Esophagus muscularis mucosa (tissue), 4 donors: ENCODE data around the gene IL23R. TPM values are rescaled to one million over a fixed set of nuclear protein-coding genes. Genes with fewer than 3 reads are reported as not detected.

Experiments
- DNase-seq: peaks from one replicate; pipeline ENCODE4 v3.0.0-alpha.2; 2017; ENCODE audit errors: extremely low spot score
- H3K27ac ChIP-seq, 4 donors: fragments of 200-600 bp; sonication (generic); replicated peaks in 1 of 4; 1 replicate in 3 of 4; 2 replicates in 1 of 4; pipeline ENCODE4 v1.5.1; 2016 to 2019; ENCODE audit warnings: mild to moderate bottlenecking in 1 of 4
- H3K27me3 ChIP-seq, 4 donors: fragments of 200-600 bp; sonication (generic); one replicate each; pipeline versions ENCODE4 v1.5.1 to v1.6.0; 2016 to 2019
- H3K36me3 ChIP-seq, 4 donors: fragments of 200-600 bp; sonication (generic); one replicate each; pipeline ENCODE4 v1.5.1; 2016 to 2019
- H3K4me1 ChIP-seq, 4 donors: fragments of 200-600 bp; sonication (generic); one replicate each; pipeline ENCODE4 v1.5.1; 2016 to 2019
- H3K4me3 ChIP-seq, 4 donors: fragments of 200-600 bp; sonication (generic); 1 replicate in 2 of 4; 2 replicates in 2 of 4; pipeline ENCODE4 v1.5.1; 2016 to 2019; ENCODE audit warnings: mild to moderate bottlenecking in 4 of 4, moderate library complexity in 1 of 4
- H3K9me3 ChIP-seq, 4 donors: fragments of 200-600 bp; sonication (generic); 1 replicate in 3 of 4; 2 replicates in 1 of 4; pipeline ENCODE4 v1.5.1; 2016 to 2019
- EP300 ChIP-seq: sonication (generic); formaldehyde crosslinking; IDR thresholded peaks from one replicate; pipeline ENCODE4 v1.6.1; 2017; ENCODE audit warnings: antibody characterized with exemption
- POLR2A ChIP-seq: fragments of 450-650 bp; IDR thresholded peaks from one replicate; pipeline ENCODE4 v1.6.1; 2017; ENCODE audit warnings: antibody characterized with exemption, moderate library complexity, mild to moderate bottlenecking, low read depth
- POLR2AphosphoS5 ChIP-seq, 2 donors: sonication (generic); formaldehyde crosslinking; IDR thresholded peaks; one replicate each; pipeline ENCODE4 v1.6.1; 2017; ENCODE audit warnings: antibody characterized with exemption in 2 of 2
- WGBS: methylation state at CpG from one replicate; pipeline ENCODE4 v1.1.5; 2018; 5-methylcytosine and 5-hydroxymethylcytosine counted together
- intact Hi-C: fragments of 100-400 bp; cut with DNase I; formaldehyde crosslinking; loops from one replicate; pipeline ENCODE4 v1.15.1; 2023
- total RNA-seq, 4 donors: library from RNA; depleted of rRNA; stranded (reverse); fragments of >200 nt; gene quantifications; one replicate each; pipeline versions ENCODE4 v1.1.0 to v1.2.1, GENCODE V29; 2016
- TF ChIP-seq, protein P1 (sequence below), 3 experiments: fragments of 200-600 bp in 2 of 3; fragments of 450-650 bp in 1 of 3; sonication (generic) in 2 of 3; IDR thresholded peaks; one replicate each; pipeline ENCODE4 v1.5.1; 2017 to 2019; ENCODE audit warnings: antibody characterized with exemption in 3 of 3, mild to moderate bottlenecking in 2 of 3, moderate library complexity in 1 of 3

The IL23R gene
- total RNA-seq, 4 donors from 2014 or later = not detected

DNA sequence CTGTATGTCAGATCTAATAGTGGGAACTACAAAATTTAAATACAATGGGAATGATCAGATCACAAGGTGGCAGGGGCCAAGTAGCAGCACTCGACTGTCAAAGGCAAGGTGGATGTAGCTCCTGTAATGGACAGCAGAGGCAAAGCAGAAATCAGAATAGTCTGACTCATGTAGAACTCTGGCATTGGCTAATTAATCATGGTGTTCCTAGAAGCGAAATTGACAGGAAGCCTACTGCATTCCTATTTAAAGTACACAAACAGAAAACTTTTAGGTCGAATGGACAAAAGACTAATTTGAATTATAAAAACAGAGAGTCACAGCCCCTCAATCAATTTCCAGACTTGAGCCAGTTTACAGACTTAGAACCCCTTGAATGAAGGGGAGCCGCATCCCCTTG lies 124.0 kb downstream of the IL23R start:
- TF ChIP-seq POLR2A (no peak), EP300 (no peak), POLR2AphosphoS5 (IDR thresholded peaks at IDR 0.05) (no peak)
- TF ChIP-seq, protein P1, sequence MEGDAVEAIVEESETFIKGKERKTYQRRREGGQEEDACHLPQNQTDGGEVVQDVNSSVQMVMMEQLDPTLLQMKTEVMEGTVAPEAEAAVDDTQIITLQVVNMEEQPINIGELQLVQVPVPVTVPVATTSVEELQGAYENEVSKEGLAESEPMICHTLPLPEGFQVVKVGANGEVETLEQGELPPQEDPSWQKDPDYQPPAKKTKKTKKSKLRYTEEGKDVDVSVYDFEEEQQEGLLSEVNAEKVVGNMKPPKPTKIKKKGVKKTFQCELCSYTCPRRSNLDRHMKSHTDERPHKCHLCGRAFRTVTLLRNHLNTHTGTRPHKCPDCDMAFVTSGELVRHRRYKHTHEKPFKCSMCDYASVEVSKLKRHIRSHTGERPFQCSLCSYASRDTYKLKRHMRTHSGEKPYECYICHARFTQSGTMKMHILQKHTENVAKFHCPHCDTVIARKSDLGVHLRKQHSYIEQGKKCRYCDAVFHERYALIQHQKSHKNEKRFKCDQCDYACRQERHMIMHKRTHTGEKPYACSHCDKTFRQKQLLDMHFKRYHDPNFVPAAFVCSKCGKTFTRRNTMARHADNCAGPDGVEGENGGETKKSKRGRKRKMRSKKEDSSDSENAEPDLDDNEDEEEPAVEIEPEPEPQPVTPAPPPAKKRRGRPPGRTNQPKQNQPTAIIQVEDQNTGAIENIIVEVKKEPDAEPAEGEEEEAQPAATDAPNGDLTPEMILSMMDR (IDR thresholded peaks at IDR 0.05) = no peak
- intact Hi-C loops = no loop called here
- no peaks in the 10 kb centered on the region for H3K27me3 ChIP-seq
- no peak overlapping the region for H3K4me3 ChIP-seq
- 61% methylated on average over 4 of the region's 4 CpGs for WGBS
- peaks cover 0 to 5% (median 0%) of the 10 kb centered on the region in 4 donors for H3K9me3 ChIP-seq
- no peak overlapping the region for H3K27ac ChIP-seq
- no peak for DNase-seq
- no peaks in the 10 kb centered on the region for H3K4me1 ChIP-seq
- H3K36me3 ChIP-seq = no peaks in the 10 kb centered on the region

- no peak overlapping the region for H3K27ac ChIP-seq
- intact Hi-C loops = no loop called here
- H3K4me1 ChIP-seq = no peaks in the 10 kb centered on the region
- H3K4me3 ChIP-seq = no peak overlapping the region
- H3K36me3 ChIP-seq = no peaks in the 10 kb centered on the region
- no peaks in the 10 kb centered on the region for H3K27me3 ChIP-seq
- DNase-seq = no peak
- no peaks in the 10 kb centered on the region for H3K9me3 ChIP-seq
- TF ChIP-seq EP300 = no peak
- TF ChIP-seq, protein P1 (IDR thresholded peaks at IDR 0.05) = no peak
- no peak for TF ChIP-seq POLR2A
- no peak for TF ChIP-seq POLR2AphosphoS5 (IDR thresholded peaks at IDR 0.05)
- 89% methylated on average over 9 of the region's 9 CpGs for WGBS
These were observed 128.8 kb downstream of the IL23R start for GRCh38 chr1:67294836-67295617.

GRCh38 chr1:67298762-67299161 lies 132.5 kb downstream of the IL23R start:
- H3K36me3 ChIP-seq = no peaks in the 10 kb centered on the region
- DNase-seq = no peak
- H3K27me3 ChIP-seq = no peaks in the 10 kb centered on the region
- 69% methylated on average over 2 of the region's 2 CpGs for WGBS
- no peak overlapping the region for H3K4me3 ChIP-seq
- intact Hi-C loops = no loop called here
- TF ChIP-seq POLR2AphosphoS5 (IDR thresholded peaks at IDR 0.05) (no peak), EP300 (no peak), POLR2A (no peak)
- TF ChIP-seq, protein P1 (IDR thresholded peaks at IDR 0.05) = no peak
- no peaks in the 10 kb centered on the region for H3K9me3 ChIP-seq
- H3K27ac ChIP-seq = no peak overlapping the region
- H3K4me1 ChIP-seq = no peaks in the 10 kb centered on the region

GRCh38 chr1:67299296-67299695 lies 133.0 kb downstream of the IL23R start:
- Histone ChIP-seq H3K4me1 (no peaks in the 10 kb centered on the region), H3K4me3 (no peak overlapping the region), H3K9me3 (no peaks in the 10 kb centered on the region), H3K27me3 (no peaks in the 10 kb centered on the region), H3K36me3 (no peaks in the 10 kb centered on the region), H3K27ac (no peak overlapping the region)
- DNase-seq = no peak
- TF ChIP-seq, protein P1 (IDR thresholded peaks at IDR 0.05) = no peak
- 93% methylated on average over 7 of the region's 7 CpGs for WGBS
- intact Hi-C loops = no loop called here

- WGBS = 52% methylated on average over 2 of the region's 2 CpGs
- Histone ChIP-seq H3K9me3 (no peaks in the 10 kb centered on the region), H3K4me1 (no peaks in the 10 kb centered on the region), H3K36me3 (no peaks in the 10 kb centered on the region), H3K27ac (no peak overlapping the region), H3K4me3 (no peak overlapping the region), H3K27me3 (no peaks in the 10 kb centered on the region)
- TF ChIP-seq EP300 = no peak
- no peak for TF ChIP-seq POLR2A
- TF ChIP-seq POLR2AphosphoS5 (IDR thresholded peaks at IDR 0.05) = no peak
- TF ChIP-seq, protein P1 (IDR thresholded peaks at IDR 0.05) = no peak
- intact Hi-C loops = no loop called here
- DNase-seq = no peak
These were observed 134.3 kb downstream of the IL23R start for GRCh38 chr1:67300561-67300960.
